Endothelial cell of umbilical vein (primary cell): ENCODE data around the gene IRF9. TPM values are rescaled to one million over a fixed set of nuclear protein-coding genes. Genes with fewer than 3 reads are reported as not detected.

ENCODE experiments used
- BruUV-seq: library from RNA; stranded (reverse); fragments of 400-500 nt; replicated peaks from 2 replicates; lab custom pipeline; 2021; lab: Mats Ljungman, UMichigan
- CTCF ChIA-PET: fragments of 300-600, 350-600 bp; sonication (Branson Sonifier 250); formaldehyde crosslinking; loops from one replicate; lab custom pipeline; 2021; ENCODE audit warnings: antibody characterized with exemption, inconsistent platforms; lab: Charles Lee
- POLR2A ChIA-PET: fragments of 300-600, 350-600 bp; sonication (Branson Sonifier 250); formaldehyde crosslinking; loops from one replicate; lab custom pipeline; 2021; ENCODE audit warnings: antibody characterized with exemption, inconsistent platforms; lab: Charles Lee
- DNase-seq: peaks from one replicate; pipeline ENCODE4 v3.0.0-alpha.2; 2011; ENCODE audit warnings: low read depth, low spot score
- FAIRE-seq: peaks from 2 replicates; lab custom pipeline; 2011; peaks lifted over from hg19 to GRCh38; lab: Jason Lieb, UNC
- H2AFZ ChIP-seq: 2 replicates; pipeline ENCODE4 v1.6.0; 2012; ENCODE audit warnings: low read depth, low read length, control low read depth, inconsistent platforms
- H3K27ac ChIP-seq: 2 replicates; pipeline ENCODE4 v1.5.1; 2011; ENCODE audit warnings: low read depth, mild to moderate bottlenecking, control low read depth, low read length, moderate library complexity; ENCODE audit not compliant: insufficient read depth
- H3K27me3 ChIP-seq, 2 experiments: 2 replicates each; pipeline versions ENCODE4 v1.6.0 to v1.6.1; 2011; ENCODE audit warnings: low read length in 2 of 2, mixed read lengths in 1 of 2; ENCODE audit not compliant: control insufficient read depth in 2 of 2, insufficient read depth in 2 of 2
- H3K36me3 ChIP-seq, 2 experiments: 2 replicates in 1 of 2; 3 replicates in 1 of 2; pipeline ENCODE4 v1.5.1; 2011; ENCODE audit warnings: low read length in 2 of 2, mild to moderate bottlenecking in 1 of 2, moderate library complexity in 1 of 2; ENCODE audit not compliant: control insufficient read depth in 2 of 2, insufficient read depth in 2 of 2; ENCODE audit errors: extremely low read depth in 1 of 2
- H3K4me1 ChIP-seq: 3 replicates; pipeline ENCODE4 v1.5.1; 2011; ENCODE audit warnings: mild to moderate bottlenecking, low read length; ENCODE audit not compliant: control insufficient read depth, insufficient read depth; ENCODE audit errors: extremely low read depth
- H3K4me2 ChIP-seq: 2 replicates; pipeline ENCODE4 v1.6.1; 2011; ENCODE audit warnings: low read length, control low read depth, mixed read lengths; ENCODE audit not compliant: insufficient read depth
- H3K4me3 ChIP-seq, 3 experiments: fragments of 200-600 bp in 1 of 3; sonication (generic), shearing (Covaris generic) in 1 of 3; replicated peaks in 1 of 3; 2 replicates each; pipeline ENCODE4 v1.5.1; 2011 to 2016; ENCODE audit warnings: control low read depth in 3 of 3, low read length in 3 of 3, mild to moderate bottlenecking in 2 of 3, inconsistent platforms in 1 of 3, low read depth in 1 of 3, moderate library complexity in 1 of 3; ENCODE audit not compliant: insufficient read depth in 1 of 3
- H3K79me2 ChIP-seq: 2 replicates; pipeline ENCODE4 v1.6.0; 2012; ENCODE audit warnings: low read length, inconsistent platforms; ENCODE audit not compliant: control insufficient read depth, insufficient read depth
- H3K9ac ChIP-seq: replicated peaks from 2 replicates; pipeline ENCODE3; 2011; ENCODE audit warnings: low read length, control low read depth; ENCODE audit not compliant: insufficient read depth; ENCODE audit errors: extremely low read depth
- H3K9me1 ChIP-seq: replicated peaks from 3 replicates; pipeline ENCODE4 v1.6.0; 2011; ENCODE audit warnings: mild to moderate bottlenecking, low read length; ENCODE audit not compliant: control insufficient read depth, insufficient read depth; ENCODE audit errors: extremely low read depth
- H3K9me3 ChIP-seq: replicated peaks from 2 replicates; pipeline ENCODE4 v1.5.1; 2012; ENCODE audit warnings: low read length, inconsistent platforms; ENCODE audit not compliant: control insufficient read depth, insufficient read depth
- H4K20me1 ChIP-seq: replicated peaks from 2 replicates; pipeline ENCODE3; 2011; ENCODE audit warnings: mild to moderate bottlenecking, low read length; ENCODE audit not compliant: control insufficient read depth, insufficient read depth; ENCODE audit errors: extremely low read depth
- EZH2 ChIP-seq: IDR thresholded peaks from 2 replicates; pipeline ENCODE4 v1.6.1; 2012; ENCODE audit warnings: borderline replicate concordance, low read depth, mild to moderate bottlenecking, moderate library complexity, low read length, inconsistent platforms; ENCODE audit not compliant: severe bottlenecking
- FOS ChIP-seq: IDR thresholded peaks from 2 replicates; pipeline ENCODE4 v1.6.1; 2011; ENCODE audit warnings: mild to moderate bottlenecking, low read length, moderate library complexity, borderline replicate concordance; ENCODE audit not compliant: insufficient read depth
- GATA2 ChIP-seq: IDR thresholded peaks from 2 replicates; pipeline ENCODE4 v1.7.0; 2011; ENCODE audit warnings: low read depth, mild to moderate bottlenecking, moderate library complexity, mixed read lengths, low read length; ENCODE audit not compliant: insufficient read length, insufficient read depth
- JUN ChIP-seq: IDR thresholded peaks from 2 replicates; pipeline ENCODE4 v1.6.1; 2011; ENCODE audit warnings: borderline replicate concordance, low read depth; ENCODE audit not compliant: insufficient read length, insufficient read depth
- MYC ChIP-seq: IDR thresholded peaks from one replicate; pipeline ENCODE4 v1.6.1; 2011; ENCODE audit warnings: mild to moderate bottlenecking, low read depth, low read length
- POLR2A ChIP-seq: IDR thresholded peaks from 2 replicates; pipeline ENCODE4 v1.6.1; 2012; ENCODE audit warnings: low read depth, mild to moderate bottlenecking, control low read depth, low read length
- POLR2AphosphoS5 ChIP-seq: IDR thresholded peaks from 2 replicates; pipeline ENCODE4 v1.6.1; 2012; ENCODE audit warnings: low read depth, mild to moderate bottlenecking, control low read depth, low read length, moderate library complexity; ENCODE audit not compliant: insufficient read depth
- dilution Hi-C: fragments of 300-500 bp; cut with MboI; formaldehyde crosslinking; loops from one replicate; pipeline ENCODE4 v1.15.0; 2019; ENCODE audit warnings: low sequenced_read_pairs; ENCODE audit not compliant: extremely low pct_ligation_motif_present
- intact Hi-C: fragments of 100-400 bp; cut with micrococcal nuclease; formaldehyde crosslinking; loops from one replicate; pipeline ENCODE4 v1.10.0; 2022
- polyA plus RNA-seq, 4 experiments: library from polyadenylated mRNA; depleted of rRNA in 3 of 4; stranded (reverse) in 3 of 4; unstranded in 1 of 4; fragments of >200 nt; gene quantifications; 2 replicates each; pipeline versions ENCODE4 v1.2.1 to v1.2.3, GENCODE V29; 2011 to 2012; ENCODE audit warnings: missing spikeins in 1 of 4
- total RNA-seq: library from RNA; stranded (reverse); gene quantifications from 2 replicates; pipeline ENCODE4 v1.2.3, GENCODE V29; 2021
- TF ChIP-seq, protein P1 (sequence below), 2 donors: IDR thresholded peaks; 1 replicate in 1 of 2; 2 replicates in 1 of 2; pipeline ENCODE4 v1.5.1; 2011; ENCODE audit warnings: low read length in 2 of 2, mild to moderate bottlenecking in 2 of 2, moderate library complexity in 2 of 2, control low read depth in 1 of 2, inconsistent platforms in 1 of 2, low read depth in 1 of 2; ENCODE audit not compliant: insufficient read depth in 1 of 2; ENCODE audit errors: extremely low read depth in 1 of 2
- TF ChIP-seq, protein P2 (sequence below): IDR thresholded peaks from 2 replicates; pipeline ENCODE4 v1.6.1; 2011; ENCODE audit not compliant: insufficient read depth, insufficient read length

Gene IRF9
- total and polyA plus RNA-seq, 2 donors (not counting 3 experiments of a cell fraction or from before 2014, with no cell fraction given) = 44.6 to 46.1 TPM

DNA sequence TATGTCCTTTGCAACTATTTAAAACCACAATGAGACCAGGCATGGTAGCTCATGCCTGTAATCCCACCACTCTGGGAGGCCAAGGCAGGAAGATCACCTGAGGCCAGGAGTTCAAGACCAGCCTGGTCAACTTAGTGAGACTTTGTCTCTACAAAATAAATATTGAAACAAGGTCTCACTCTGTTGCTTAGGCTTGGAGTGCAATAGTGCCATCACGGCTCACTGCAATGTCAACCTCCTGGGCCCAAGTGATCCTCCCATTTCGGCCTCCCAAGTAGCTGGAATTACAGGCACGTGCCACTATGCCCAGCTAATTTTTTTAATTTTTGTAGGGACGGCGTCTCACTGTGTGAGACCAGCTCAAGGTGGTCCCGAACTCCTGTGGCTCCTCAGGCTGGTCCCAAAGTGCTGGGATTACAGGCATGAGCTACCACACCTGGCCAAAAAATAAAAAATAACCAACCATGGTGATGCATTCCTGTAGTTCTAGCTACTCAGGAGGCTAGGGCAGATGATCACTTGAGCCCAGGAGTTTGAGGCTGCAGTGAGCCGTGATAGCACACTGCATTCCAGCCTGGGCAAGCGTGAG lies 31.6 kb upstream of the IRF9 start:
- FAIRE-seq (no peak), DNase-seq (no peak)
- Histone ChIP-seq H3K4me2 (no peak overlapping the region), H3K4me3 (no peak overlapping the region), H3K27me3 (no peaks in the 10 kb centered on the region), H3K27ac (no peak overlapping the region), H3K9ac (no peak overlapping the region), H3K4me1 (no peaks in the 10 kb centered on the region), H4K20me1 (no peaks in the 10 kb centered on the region), H2AFZ (no peak overlapping the region), H3K9me1 (no peaks in the 10 kb centered on the region), H3K9me3 (no peaks in the 10 kb centered on the region), H3K36me3 (no peaks in the 10 kb centered on the region), H3K79me2 (no peaks in the 10 kb centered on the region)
- BruUV-seq = no TSS peak
- TF ChIP-seq POLR2AphosphoS5 = no peak
- TF ChIP-seq, protein P1, sequence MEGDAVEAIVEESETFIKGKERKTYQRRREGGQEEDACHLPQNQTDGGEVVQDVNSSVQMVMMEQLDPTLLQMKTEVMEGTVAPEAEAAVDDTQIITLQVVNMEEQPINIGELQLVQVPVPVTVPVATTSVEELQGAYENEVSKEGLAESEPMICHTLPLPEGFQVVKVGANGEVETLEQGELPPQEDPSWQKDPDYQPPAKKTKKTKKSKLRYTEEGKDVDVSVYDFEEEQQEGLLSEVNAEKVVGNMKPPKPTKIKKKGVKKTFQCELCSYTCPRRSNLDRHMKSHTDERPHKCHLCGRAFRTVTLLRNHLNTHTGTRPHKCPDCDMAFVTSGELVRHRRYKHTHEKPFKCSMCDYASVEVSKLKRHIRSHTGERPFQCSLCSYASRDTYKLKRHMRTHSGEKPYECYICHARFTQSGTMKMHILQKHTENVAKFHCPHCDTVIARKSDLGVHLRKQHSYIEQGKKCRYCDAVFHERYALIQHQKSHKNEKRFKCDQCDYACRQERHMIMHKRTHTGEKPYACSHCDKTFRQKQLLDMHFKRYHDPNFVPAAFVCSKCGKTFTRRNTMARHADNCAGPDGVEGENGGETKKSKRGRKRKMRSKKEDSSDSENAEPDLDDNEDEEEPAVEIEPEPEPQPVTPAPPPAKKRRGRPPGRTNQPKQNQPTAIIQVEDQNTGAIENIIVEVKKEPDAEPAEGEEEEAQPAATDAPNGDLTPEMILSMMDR (IDR thresholded peaks at IDR 0.05; ENCODE audit: extremely low read depth in 1 of 2, insufficient read depth in 1 of 2, low read depth in 1 of 2, low read length in 2 of 2) = no peak
- TF ChIP-seq GATA2 = no peak
- TF ChIP-seq, protein P2, sequence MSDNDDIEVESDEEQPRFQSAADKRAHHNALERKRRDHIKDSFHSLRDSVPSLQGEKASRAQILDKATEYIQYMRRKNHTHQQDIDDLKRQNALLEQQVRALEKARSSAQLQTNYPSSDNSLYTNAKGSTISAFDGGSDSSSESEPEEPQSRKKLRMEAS = no peak
- TF ChIP-seq FOS = no peak
- no peak for TF ChIP-seq MYC
- TF ChIP-seq JUN = no peak
- TF ChIP-seq EZH2 = no peak
- TF ChIP-seq POLR2A = no peak
- intact Hi-C loops (no loop called here), dilution Hi-C loops (no loop called here)
- POLR2A ChIA-PET = interaction anchor here (0.6 to 1.1 kb wide), 2 partner anchors 14 to 814 kb away, joined by 4 read pairs; no protein-coding TSS in a partner anchor
- CTCF ChIA-PET = interaction anchor here (0.6 kb wide), 1 partner anchor 99 kb away, joined by 3 read pairs; no protein-coding TSS in a partner anchor
